Measurements from ENCODE around the gene RADIL.

The RADIL gene

DNA sequence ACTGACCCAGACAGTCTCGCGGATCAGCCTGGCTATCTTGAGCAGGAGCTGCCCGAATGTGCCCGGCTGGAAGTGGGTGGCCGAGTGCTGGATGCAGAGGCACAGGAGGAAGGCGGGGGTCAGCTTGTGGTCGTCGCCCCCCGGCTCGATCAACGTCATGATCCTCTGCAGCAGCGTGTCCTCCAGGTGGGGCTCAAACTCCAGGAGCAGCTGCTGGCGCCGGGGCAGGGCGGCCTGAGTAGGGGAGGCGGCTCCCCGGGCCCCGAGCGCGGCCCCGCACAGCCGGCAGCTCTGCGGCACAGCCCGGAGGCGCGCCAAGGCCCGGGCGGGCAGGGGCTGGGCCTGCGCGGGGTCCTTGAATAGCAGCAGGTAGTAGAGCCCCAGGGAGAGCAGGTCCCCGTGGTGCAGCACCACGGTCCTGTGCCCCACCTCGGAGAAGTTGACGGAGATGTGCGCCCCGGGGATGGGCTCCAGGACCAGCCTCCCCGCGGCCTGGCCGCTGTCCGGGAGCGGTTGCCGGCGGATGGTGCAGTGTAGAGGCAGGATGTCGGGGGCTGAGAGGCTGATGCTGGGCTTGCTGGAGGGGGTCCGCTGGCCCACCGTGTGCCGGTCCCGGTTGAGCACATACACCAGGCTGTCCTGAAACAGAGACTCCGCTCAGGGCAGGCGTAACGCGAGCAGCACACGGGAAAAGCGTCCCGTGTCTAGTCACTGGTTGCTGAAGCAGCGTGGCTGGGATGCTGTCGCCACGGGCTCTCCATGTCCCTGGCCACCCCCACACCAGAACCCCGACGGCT, 48.7 kb downstream of the RADIL start:
- Mint-ChIP-seq H3K27me3 (no peaks in the 10 kb centered on the region), H3K9me3 (ENCODE audit: low read depth) (no peaks in the 10 kb centered on the region)

DNA sequence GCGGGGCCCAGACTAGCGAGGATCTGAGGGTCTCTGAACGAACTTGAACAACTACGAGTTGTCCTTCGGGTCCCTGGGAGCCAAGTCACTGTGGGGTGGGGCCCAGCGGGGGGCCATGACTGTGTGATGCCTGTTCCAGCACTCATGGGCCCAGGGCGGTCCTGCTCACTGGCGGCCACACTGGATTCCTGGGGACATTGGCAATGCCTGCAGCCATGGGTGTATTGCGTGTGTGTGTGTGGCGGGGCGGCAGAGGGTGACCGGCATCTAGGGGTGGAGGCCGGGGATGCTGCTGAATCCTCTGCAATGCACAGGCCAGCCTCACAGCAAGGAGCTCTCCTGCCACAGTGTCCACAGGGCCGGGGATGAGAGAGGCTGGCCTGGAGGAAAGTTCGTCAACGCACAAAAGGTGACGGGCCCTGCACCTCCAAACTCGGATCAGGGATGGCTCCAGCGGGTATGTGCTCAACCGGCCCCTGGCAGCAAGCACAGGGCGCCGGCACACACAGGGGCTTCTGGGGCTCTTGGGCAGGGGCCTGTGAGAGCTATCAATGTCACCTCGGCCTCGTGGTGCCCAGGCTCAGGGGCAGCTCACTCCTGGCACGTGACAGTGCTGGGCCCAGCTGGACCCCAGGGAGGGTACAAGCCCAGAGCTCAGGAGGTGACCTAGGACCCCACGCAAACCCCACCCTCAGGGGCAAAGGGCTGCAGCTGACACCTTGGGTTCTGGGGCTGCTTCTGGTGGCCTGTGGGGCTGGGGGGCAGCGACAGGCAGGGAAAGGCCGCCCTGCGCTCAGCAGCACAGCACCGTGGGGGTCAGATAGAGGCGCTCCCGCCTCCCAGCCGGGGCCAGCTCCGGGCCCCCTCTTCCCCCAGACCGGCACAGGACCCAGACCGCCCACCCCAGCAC, 49.6 kb downstream of the RADIL start:
- Mint-ChIP-seq H3K9me3 (ENCODE audit: low read depth) (no peaks in the 10 kb centered on the region), H3K36me3 (no peaks in the 10 kb centered on the region), H3K4me3 (no peak overlapping the region), H3K4me1 (ENCODE audit: low read depth) (peaks cover 4% of the 10 kb centered on the region), H3K27me3 (no peaks in the 10 kb centered on the region), H3K27ac (no peak overlapping the region)

More for the DNA sequence above, 48.7 kb downstream of the RADIL start:
- Mint-ChIP-seq H3K4me1 (ENCODE audit: low read depth) (peaks cover 4% of the 10 kb centered on the region), H3K4me3 (no peak overlapping the region), H3K27ac (no peak overlapping the region), H3K36me3 (no peaks in the 10 kb centered on the region)

DNA sequence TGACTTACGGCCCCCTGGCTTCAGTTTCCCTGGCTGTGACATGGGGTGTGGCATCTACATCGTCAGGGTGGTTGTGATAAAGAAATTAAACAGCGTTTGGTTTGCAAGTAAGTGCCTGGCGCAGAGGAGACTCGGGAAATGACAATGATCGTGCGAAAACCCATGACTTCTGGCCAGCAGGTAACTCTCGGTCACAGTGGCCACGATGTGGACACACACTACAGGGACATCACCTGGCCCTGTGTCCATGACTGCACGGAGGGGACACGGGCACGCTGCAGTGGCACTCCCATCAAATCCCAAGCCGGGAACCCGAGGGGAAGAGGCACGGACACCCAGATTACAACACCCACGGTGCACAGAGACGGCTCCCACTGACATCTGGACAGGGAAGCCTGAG, 50.3 kb downstream of the RADIL start:
- H3K9me3 Mint-ChIP-seq (ENCODE audit: low read depth), result no peaks in the 10 kb centered on the region

DNA sequence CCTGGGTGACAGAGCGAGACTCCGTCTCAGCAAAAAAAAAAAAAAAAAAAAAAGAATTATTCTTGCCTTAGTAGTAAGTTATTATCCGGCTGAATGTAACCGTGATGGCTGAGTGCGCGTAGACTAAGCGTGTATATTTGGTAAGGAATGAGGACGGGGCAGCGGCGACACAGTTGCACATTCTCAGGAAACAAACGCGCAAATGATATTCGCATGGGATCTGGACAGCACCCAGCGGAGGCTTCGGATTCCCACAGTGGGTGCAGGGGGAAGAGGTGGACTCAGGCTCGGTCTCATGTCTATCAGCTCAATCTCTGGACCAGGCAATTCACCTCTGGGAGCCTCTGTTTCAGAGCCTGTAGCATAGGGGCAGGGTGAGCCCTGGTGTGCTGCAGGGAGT, 50.8 kb downstream of the RADIL start:
- Mint-ChIP-seq H3K27ac (no peak overlapping the region), H3K27me3 (no peaks in the 10 kb centered on the region), H3K36me3 (no peaks in the 10 kb centered on the region), H3K4me3 (no peak overlapping the region), H3K4me1 (ENCODE audit: low read depth) (peaks cover 4% of the 10 kb centered on the region), H3K9me3 (ENCODE audit: low read depth) (no peaks in the 10 kb centered on the region)

More for the DNA sequence above, 50.3 kb downstream of the RADIL start:
- Mint-ChIP-seq H3K36me3 (no peaks in the 10 kb centered on the region), H3K4me3 (no peak overlapping the region), H3K27me3 (no peaks in the 10 kb centered on the region), H3K27ac (no peak overlapping the region), H3K4me1 (ENCODE audit: low read depth) (peaks cover 4% of the 10 kb centered on the region)

DNA sequence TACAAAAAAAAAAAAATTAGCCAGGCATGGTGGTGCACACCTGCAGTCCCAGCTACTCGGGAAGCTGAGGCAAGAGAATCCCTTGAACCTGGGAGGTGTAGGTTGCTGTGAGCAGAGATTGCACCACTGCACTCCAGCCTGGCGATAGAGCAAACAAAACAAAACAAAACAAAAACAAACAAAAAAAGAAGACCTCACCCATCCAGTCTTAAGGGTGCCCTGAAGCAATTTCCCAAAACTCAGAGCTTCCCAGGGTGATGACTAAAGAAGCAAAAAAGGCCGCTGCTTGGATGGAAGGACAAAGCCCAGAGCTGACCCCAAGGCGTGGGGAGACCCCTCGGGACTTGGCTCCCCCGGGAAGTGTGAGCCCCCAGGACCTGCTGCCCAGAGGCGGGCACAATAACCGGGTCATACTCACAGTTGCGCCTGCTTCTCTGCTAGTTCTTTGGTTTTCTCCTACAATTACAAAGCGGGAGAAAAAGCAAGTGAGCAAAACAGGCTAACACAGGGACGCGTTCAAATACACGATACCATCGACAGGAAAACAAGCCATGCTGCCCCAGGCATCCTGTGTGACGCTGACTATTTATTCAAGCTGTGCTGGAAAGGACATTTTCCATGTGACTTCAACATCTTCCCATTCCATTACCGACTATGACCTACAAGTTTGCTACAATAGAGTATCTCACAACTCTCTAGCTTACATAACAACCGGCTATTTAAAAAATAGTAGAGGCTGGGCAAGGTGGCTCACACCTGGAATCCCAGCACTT, 51.6 kb downstream of the RADIL start:
- H3K27me3 Mint-ChIP-seq, result no peaks in the 10 kb centered on the region
- no peak overlapping the region for H3K4me3 Mint-ChIP-seq
- H3K36me3 Mint-ChIP-seq, result no peaks in the 10 kb centered on the region
- H3K27ac Mint-ChIP-seq, result no peak overlapping the region
- no peaks in the 10 kb centered on the region for H3K9me3 Mint-ChIP-seq (ENCODE audit: low read depth)
- H3K4me1 Mint-ChIP-seq (ENCODE audit: low read depth), result peaks cover 4% of the 10 kb centered on the region

DNA sequence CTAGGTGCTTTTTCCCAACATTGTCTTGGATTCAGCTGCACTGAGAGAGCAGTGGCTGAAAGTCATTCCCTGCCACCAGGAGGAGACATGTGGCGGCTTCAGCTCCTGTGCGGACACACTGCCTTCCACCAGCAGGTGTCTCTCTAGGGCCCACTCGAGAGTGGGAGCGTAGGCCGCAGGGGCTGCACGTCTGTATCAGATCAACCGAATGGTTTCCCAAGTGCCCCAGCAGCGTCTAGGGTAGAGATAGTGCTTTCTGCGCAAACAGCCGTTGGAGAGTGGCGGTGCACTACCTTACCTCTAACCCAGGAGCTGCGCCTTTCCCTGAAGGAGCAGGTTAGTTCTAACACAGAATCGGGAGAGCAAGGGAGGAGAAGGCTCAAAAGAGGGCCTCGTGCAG, 53.3 kb downstream of the RADIL start:
- Mint-ChIP-seq H3K9me3 (ENCODE audit: low read depth) (no peaks in the 10 kb centered on the region), H3K36me3 (no peaks in the 10 kb centered on the region), H3K27ac (no peak overlapping the region), H3K4me1 (ENCODE audit: low read depth) (peaks cover 4% of the 10 kb centered on the region), H3K4me3 (no peak overlapping the region), H3K27me3 (peaks cover 2% of the 10 kb centered on the region)

DNA sequence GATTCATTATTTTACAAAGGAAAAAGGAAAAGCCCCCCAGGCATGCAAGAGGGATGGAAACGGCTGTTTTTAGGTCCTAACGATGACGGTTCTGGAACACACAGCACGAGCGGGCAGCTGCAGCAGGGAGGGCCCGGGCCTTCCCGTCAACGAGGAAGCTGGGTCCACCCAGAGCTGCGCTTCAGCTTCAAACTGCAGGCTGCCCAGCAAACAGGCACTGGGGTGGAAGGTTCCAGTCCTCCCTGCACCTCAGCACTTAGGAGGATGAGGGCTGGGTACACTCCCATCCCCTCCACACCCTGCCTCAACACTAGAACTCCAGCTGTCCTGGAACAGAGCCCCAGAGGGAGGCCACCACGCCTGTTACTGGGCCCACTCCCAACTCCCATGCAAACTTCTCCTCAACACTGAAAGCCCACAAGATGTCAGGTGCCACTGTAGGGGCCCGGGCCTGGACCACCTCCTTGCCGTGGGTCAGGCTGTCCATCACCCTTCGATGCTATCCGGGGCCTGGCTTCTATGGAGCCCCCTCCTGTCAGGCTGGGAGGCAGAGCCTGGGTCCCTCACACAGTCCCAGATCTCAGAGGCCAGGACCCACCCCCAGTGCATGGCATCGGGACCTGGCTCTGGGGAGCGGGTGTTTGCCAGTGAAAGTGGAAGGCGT, 54.7 kb downstream of the RADIL start:
- no peaks in the 10 kb centered on the region for H3K36me3 Mint-ChIP-seq
- peaks cover 3% of the 10 kb centered on the region for H3K27me3 Mint-ChIP-seq
- H3K27ac Mint-ChIP-seq, result no peak overlapping the region
- peaks cover 4% of the 10 kb centered on the region for H3K4me1 Mint-ChIP-seq (ENCODE audit: low read depth)
- H3K4me3 Mint-ChIP-seq, result no peak overlapping the region
- H3K9me3 Mint-ChIP-seq (ENCODE audit: low read depth), result no peaks in the 10 kb centered on the region

DNA sequence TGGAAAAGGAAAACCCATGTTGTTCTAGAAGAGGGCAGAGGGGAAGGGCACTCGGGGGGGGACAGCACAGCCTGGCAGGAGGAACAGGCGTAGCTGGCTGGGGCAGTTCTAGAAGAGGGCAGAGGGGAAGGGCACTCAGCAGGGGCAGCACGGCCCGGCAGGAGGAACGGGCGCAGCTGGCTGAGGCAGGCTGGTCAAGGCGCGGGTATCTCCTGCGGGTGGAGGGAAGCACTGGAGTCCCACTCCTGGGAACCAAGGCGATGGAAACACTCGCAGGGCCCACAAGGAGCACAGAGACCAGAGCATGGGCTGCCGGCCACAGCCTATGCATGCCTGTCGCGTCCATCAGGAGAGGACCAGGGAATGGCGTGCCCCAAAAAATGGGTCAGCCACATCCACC, 58.4 kb downstream of the RADIL start:
- Mint-ChIP-seq H3K36me3 (no peaks in the 10 kb centered on the region), H3K4me1 (ENCODE audit: low read depth) (peaks cover 2% of the 10 kb centered on the region), H3K27me3 (peaks cover 3% of the 10 kb centered on the region), H3K27ac (no peak overlapping the region), H3K4me3 (no peak overlapping the region), H3K9me3 (ENCODE audit: low read depth) (no peaks in the 10 kb centered on the region)

DNA sequence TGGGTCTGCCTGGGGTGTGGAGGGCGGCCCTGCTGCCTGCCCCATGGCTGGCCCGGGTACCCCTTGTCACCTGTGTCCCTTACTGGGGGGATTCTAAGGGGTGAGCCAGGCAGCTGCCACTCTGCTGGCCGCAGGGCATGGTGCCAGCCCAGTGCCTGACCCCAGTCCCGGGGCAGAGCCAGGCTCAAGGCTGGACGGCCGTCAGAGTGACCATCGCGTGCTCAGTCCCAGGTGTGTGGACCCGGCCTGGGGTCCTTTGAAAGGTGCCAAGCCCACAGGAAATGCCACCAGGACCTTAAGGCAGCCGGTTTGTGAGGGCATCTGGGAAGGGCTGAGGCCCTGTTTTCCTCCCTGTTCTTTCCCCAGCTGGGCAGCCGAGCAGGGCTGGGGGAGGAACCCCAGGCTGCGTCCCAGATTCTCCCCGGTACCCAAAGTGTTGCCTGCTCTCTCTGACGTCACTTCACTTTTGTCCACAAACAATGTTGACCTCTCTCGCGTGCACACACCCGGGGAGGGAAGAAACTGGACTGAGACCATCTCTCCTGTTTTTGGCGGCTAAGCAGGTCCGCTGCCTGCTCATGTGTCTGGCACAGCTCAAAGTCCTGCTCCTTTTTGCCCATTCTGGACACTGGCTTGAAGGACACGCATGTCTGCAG, 59.3 kb downstream of the RADIL start:
- H3K27ac Mint-ChIP-seq, result no peak overlapping the region
- no peaks in the 10 kb centered on the region for H3K36me3 Mint-ChIP-seq
- H3K4me3 Mint-ChIP-seq, result no peak overlapping the region
- peaks cover 3% of the 10 kb centered on the region for H3K27me3 Mint-ChIP-seq
- no peaks in the 10 kb centered on the region for H3K9me3 Mint-ChIP-seq (ENCODE audit: low read depth)
- no peaks in the 10 kb centered on the region for H3K4me1 Mint-ChIP-seq (ENCODE audit: low read depth)

DNA sequence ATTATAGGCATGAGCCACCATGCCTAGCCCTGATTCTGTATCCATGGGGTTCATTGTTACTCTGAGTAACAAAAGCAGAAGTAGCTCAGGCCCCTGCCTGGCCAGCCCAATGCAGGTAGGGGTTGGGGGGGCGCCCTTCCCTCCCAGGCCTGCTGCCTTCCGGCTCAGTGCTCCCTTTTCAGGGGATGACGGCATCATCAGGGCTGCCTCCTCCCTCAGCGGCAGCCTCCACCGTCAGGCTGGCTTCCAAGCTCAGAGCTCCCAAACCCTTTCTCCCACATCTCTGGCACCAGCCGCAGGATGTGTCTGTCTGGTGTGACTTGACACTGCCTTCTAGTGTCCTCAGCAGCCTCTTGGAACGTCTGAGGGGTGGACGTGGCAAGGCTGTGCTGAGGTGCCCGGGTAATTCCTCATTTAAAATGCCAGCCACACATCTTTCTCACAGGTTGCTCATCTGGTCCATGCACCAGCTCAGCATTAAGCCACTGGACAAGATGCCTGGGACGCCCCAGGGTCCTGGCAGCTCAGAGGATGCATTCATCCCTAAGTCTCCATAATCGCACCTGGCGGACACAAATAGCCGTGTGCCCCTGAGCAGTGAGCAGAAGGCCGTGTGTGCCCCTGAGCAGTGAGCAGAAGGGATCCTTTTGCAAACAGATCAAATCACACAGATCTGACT, 59.9 kb downstream of the RADIL start:
- Mint-ChIP-seq H3K27ac (no peak overlapping the region), H3K27me3 (peaks cover 3% of the 10 kb centered on the region), H3K36me3 (no peaks in the 10 kb centered on the region), H3K4me3 (no peak overlapping the region), H3K9me3 (ENCODE audit: low read depth) (no peaks in the 10 kb centered on the region), H3K4me1 (ENCODE audit: low read depth) (no peaks in the 10 kb centered on the region)

DNA sequence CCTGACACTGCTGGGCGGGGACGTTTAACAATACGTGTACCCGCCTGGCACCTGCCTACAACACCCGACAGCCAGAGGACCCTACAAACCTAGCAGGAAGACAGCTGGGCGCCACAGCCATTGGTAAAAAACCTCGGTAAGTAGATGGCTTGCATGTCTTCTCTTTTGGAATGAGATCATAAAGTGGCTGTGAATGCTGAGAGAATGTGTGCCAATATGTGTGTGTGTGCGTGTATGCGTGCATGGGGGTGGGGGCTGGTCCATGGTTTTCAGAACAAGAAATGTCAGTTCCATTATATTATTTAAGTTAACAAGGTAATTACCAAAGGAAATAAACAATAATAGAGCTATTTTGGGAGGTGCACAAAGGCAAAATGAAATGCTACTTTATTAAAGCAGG, 60.8 kb downstream of the RADIL start:
- no peaks in the 10 kb centered on the region for H3K36me3 Mint-ChIP-seq
- no peaks in the 10 kb centered on the region for H3K4me1 Mint-ChIP-seq (ENCODE audit: low read depth)
- peaks cover 3% of the 10 kb centered on the region for H3K27me3 Mint-ChIP-seq
- H3K4me3 Mint-ChIP-seq, result no peak overlapping the region
- H3K9me3 Mint-ChIP-seq (ENCODE audit: low read depth), result no peaks in the 10 kb centered on the region
- no peak overlapping the region for H3K27ac Mint-ChIP-seq

DNA sequence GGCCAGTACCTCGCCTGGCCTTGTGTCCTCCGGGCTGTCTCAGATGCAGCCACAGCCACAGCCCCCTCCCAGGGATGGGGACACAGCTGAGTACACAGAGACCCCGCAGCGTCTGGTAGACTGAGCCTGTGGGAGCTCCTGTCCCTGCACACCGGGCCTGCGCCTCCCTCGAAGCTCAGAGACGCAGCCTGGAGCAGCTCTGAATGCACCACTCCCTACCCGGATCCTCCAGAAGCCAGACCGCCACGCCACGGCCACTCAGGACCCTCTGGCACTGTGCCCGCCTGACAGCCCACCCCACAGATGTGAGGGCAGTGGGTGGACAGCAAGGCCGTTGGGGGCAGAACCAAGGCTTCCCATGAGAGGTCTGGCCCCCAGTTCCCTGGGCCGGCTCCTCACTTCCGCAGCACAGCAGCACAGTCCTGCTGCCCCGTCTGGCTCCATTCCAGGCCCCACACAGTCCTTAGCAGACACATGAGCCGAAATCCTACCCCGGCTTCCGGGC, 62.5 kb downstream of the RADIL start:
- Mint-ChIP-seq H3K9me3 (ENCODE audit: low read depth) (no peaks in the 10 kb centered on the region), H3K4me1 (ENCODE audit: low read depth) (no peaks in the 10 kb centered on the region), H3K27me3 (peaks cover 3% of the 10 kb centered on the region), H3K4me3 (no peak overlapping the region), H3K27ac (no peak overlapping the region), H3K36me3 (no peaks in the 10 kb centered on the region)

DNA sequence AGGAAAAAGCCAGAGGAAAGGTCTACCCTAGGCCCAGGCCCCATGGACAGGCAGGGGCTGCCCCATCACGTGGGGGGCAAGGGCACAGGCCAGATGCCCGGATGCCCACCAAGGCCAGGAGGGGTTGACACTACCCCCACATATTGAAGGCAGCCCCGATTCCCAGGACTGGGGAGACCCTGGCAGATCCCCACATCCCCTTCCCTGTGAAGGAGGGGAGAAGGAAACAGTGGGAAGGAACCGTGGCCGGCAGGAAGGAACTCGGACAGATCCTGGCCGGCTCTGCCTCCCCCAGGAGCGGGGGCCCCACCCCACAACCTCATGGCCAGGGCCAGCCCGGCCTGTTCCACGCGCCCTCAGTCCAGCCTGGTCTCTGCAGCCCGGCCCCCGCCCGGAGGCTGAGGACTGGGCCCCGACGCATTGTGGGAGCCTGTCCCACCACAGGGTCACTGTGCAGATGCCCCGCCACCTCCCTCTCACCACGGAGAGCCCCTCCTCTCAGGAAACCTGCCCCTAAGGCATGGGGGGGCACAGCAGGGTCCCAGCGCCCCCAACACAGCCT, 63.0 kb downstream of the RADIL start:
- H3K4me1 Mint-ChIP-seq (ENCODE audit: low read depth), result no peaks in the 10 kb centered on the region
- peaks cover 3% of the 10 kb centered on the region for H3K27me3 Mint-ChIP-seq
- no peaks in the 10 kb centered on the region for H3K9me3 Mint-ChIP-seq (ENCODE audit: low read depth)

More for the DNA sequence above, 63.0 kb downstream of the RADIL start:
- H3K27ac Mint-ChIP-seq, result no peak overlapping the region
- no peaks in the 10 kb centered on the region for H3K36me3 Mint-ChIP-seq
- no peak overlapping the region for H3K4me3 Mint-ChIP-seq

All from activated naive CD8-positive, alpha-beta T cell (primary cell).